Stomach (tissue), 9 donors: ENCODE results near the gene TMEM91. TPM values are rescaled to one million over a fixed set of nuclear protein-coding genes. Genes with fewer than 3 reads are reported as not detected.

Source experiments
- DNase-seq, 2 donors: peaks; one replicate each; pipeline versions ENCODE4 v3.0.0 to v3.0.0-alpha.2; 2013 to 2019
- H3K27ac ChIP-seq, 5 donors: fragments of 200-600 bp in 4 of 5; sonication (generic) in 4 of 5; one replicate each; pipeline ENCODE4 v1.5.1; 2013 to 2019; ENCODE audit warnings: mild to moderate bottlenecking in 1 of 5, moderate library complexity in 1 of 5
- H3K27me3 ChIP-seq, 3 donors: fragments of 200-600 bp; sonication (generic); one replicate each; pipeline ENCODE4 v1.5.1; 2017 to 2019; ENCODE audit warnings: mixed run types in 1 of 3
- H3K36me3 ChIP-seq, 4 donors: fragments of 200-600 bp; sonication (generic); 1 replicate in 3 of 4; 2 replicates in 1 of 4; pipeline ENCODE4 v1.5.1; 2016 to 2019
- H3K4me1 ChIP-seq, 4 donors: fragments of 200-600 bp; sonication (generic); one replicate each; pipeline ENCODE4 v1.5.1; 2016 to 2019
- H3K4me3 ChIP-seq, 4 donors: fragments of 200-600 bp; sonication (generic) in 3 of 4; one replicate each; pipeline ENCODE4 v1.5.1; 2016 to 2019; ENCODE audit warnings: mild to moderate bottlenecking in 1 of 4
- H3K9me3 ChIP-seq, 4 donors: fragments of 200-600 bp; sonication (generic); one replicate each; pipeline ENCODE4 v1.5.1; 2016 to 2019
- EP300 ChIP-seq: sonication (generic); formaldehyde crosslinking; IDR thresholded peaks from one replicate; pipeline ENCODE4 v1.6.1; 2017; ENCODE audit warnings: antibody characterized with exemption
- POLR2A ChIP-seq, 4 donors: fragments of 450-650 bp; IDR thresholded peaks; one replicate each; pipeline ENCODE4 v1.6.1; 2016; ENCODE audit warnings: antibody characterized with exemption in 4 of 4, control low read depth in 2 of 4, mild to moderate bottlenecking in 1 of 4, moderate library complexity in 1 of 4
- POLR2AphosphoS5 ChIP-seq, 3 donors: sonication (generic); formaldehyde crosslinking; IDR thresholded peaks; one replicate each; pipeline ENCODE4 v1.6.1; 2016; ENCODE audit warnings: antibody characterized with exemption in 3 of 3
- WGBS, 5 donors: extraction: QIAGEN DNeasy Blood & Tissue Kit in 3 of 5; methylation state at CpG; one replicate each; pipeline versions ENCODE4 v1.1.5 to v1.1.7; 2013 to 2018; 5-methylcytosine and 5-hydroxymethylcytosine counted together
- intact Hi-C: fragments of 100-400 bp; cut with DNase I; formaldehyde crosslinking; loops from one replicate; pipeline ENCODE4 v1.15.1; 2023; ENCODE audit warnings: low total_unique reads
- polyA plus RNA-seq, 3 donors: library from polyadenylated mRNA; stranded (reverse); fragments of 200-250 nt; gene quantifications; one replicate each; pipeline ENCODE4 v1.2.3, GENCODE V29; 2013
- total RNA-seq, 5 donors: library from RNA; depleted of rRNA; stranded (reverse); fragments of >200 nt; gene quantifications; one replicate each; pipeline versions ENCODE4 v1.1.0 to v1.2.3, GENCODE V29; 2014 to 2016
- TF ChIP-seq, protein P1 (sequence below), 7 experiments: fragments of 450-650 bp in 4 of 7; fragments of 200-600 bp in 3 of 7; sonication (generic) in 3 of 7; IDR thresholded peaks; one replicate each; pipeline ENCODE4 v1.5.1; 2016 to 2019; ENCODE audit warnings: antibody characterized with exemption in 7 of 7, control low read depth in 2 of 7, mild to moderate bottlenecking in 1 of 7
- donor health status: healthy with polysubstance abuse.
- donor health status: Bipolar disorder and iron deficiency.
- donor health status: healthy.

The TMEM91 gene
- total and polyA plus RNA-seq, 8 donors: 2.3 to 76.3 (median 18.6) TPM

- Histone ChIP-seq H3K27me3 (no peaks in the 10 kb centered on the region), H3K4me1 (peaks cover 27 to 50% (median 47%) of the 10 kb centered on the region in 4 donors), H3K9me3 (no peaks in the 10 kb centered on the region), H3K4me3 (peak overlapping the region; percentile 46 to 56 (median 51)), H3K27ac (peak overlapping the region; percentile 43 to 87 (median 80)), H3K36me3 (peaks cover 30 to 64% (median 63%) of the 10 kb centered on the region in 4 donors)
- intact Hi-C loops: no loop called here
- peak in 1 of 2 donors; percentile 61 for DNase-seq
- TF ChIP-seq EP300 (no peak), POLR2A (IDR thresholded peaks at IDR 0.05) (no peak)
- TF ChIP-seq, protein P1, sequence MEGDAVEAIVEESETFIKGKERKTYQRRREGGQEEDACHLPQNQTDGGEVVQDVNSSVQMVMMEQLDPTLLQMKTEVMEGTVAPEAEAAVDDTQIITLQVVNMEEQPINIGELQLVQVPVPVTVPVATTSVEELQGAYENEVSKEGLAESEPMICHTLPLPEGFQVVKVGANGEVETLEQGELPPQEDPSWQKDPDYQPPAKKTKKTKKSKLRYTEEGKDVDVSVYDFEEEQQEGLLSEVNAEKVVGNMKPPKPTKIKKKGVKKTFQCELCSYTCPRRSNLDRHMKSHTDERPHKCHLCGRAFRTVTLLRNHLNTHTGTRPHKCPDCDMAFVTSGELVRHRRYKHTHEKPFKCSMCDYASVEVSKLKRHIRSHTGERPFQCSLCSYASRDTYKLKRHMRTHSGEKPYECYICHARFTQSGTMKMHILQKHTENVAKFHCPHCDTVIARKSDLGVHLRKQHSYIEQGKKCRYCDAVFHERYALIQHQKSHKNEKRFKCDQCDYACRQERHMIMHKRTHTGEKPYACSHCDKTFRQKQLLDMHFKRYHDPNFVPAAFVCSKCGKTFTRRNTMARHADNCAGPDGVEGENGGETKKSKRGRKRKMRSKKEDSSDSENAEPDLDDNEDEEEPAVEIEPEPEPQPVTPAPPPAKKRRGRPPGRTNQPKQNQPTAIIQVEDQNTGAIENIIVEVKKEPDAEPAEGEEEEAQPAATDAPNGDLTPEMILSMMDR (IDR thresholded peaks at IDR 0.05): peak in 1 of 7 experiments; percentile 10
- WGBS, 5 donors: 3 to 11% (median 6%) methylated on average over 20 to 23 of the region's 23 CpGs
Measured at GRCh38 chr19:41427647-41428480, 51.5 kb downstream of the TMEM91 start.

- H3K9me3 ChIP-seq: no peaks in the 10 kb centered on the region
- 53 to 87% (median 61%) methylated on average over 1 of the region's 1 CpG for WGBS, 5 donors
- peak overlapping the region; percentile 43 to 87 (median 80) for H3K27ac ChIP-seq
- no peak for DNase-seq
- H3K27me3 ChIP-seq: no peaks in the 10 kb centered on the region
- peaks cover 27 to 50% (median 47%) of the 10 kb centered on the region in 4 donors for H3K4me1 ChIP-seq
- intact Hi-C loops: no loop called here
- peaks cover 28 to 64% (median 63%) of the 10 kb centered on the region in 4 donors for H3K36me3 ChIP-seq
- peak overlapping the region; percentile 46 to 56 (median 51) for H3K4me3 ChIP-seq
- TF ChIP-seq, protein P1 (IDR thresholded peaks at IDR 0.05): no peak
- no peak for TF ChIP-seq EP300
- TF ChIP-seq POLR2A (IDR thresholded peaks at IDR 0.05): no peak
- TF ChIP-seq POLR2AphosphoS5 (IDR thresholded peaks at IDR 0.05): no peak
Measured at GRCh38 chr19:41428481-41428859, 52.1 kb downstream of the TMEM91 start.

DNA sequence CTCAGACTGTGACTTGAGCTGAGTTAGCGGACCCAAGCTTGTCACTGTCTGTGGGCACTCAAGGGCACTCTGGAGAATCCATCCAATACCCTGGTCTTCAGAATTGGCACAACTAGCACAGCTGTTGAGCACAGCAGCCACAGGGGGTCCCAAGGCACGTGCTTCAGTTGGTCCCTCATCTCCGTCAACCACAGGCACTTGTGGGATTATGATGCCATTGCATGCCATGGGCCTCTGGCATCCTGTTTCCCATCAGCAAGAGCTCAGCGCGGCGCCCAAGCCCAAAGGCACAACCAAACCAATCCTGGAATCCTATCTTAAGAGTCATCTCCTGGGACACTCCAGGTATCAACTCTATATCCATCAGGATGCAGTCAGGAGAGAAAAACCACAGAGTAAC, 54.6 kb downstream of the TMEM91 start:
- peaks cover 27 to 33% (median 32%) of the 10 kb centered on the region in 4 donors for H3K4me1 ChIP-seq
- H3K27me3 ChIP-seq: no peaks in the 10 kb centered on the region
- no peak for DNase-seq
- TF ChIP-seq POLR2A (IDR thresholded peaks at IDR 0.05) (no peak), POLR2AphosphoS5 (IDR thresholded peaks at IDR 0.05) (no peak), EP300 (no peak)
- TF ChIP-seq, protein P1 (IDR thresholded peaks at IDR 0.05): no peak
- H3K36me3 ChIP-seq: peaks cover 18 to 59% (median 56%) of the 10 kb centered on the region in 4 donors
- H3K27ac ChIP-seq: peak overlapping the region in 1 of 5 donors; percentile 31
- WGBS, 5 donors: 80 to 95% (median 88%) methylated on average over 6 of the region's 6 CpGs
- intact Hi-C loops: no loop called here
- no peaks in the 10 kb centered on the region for H3K9me3 ChIP-seq
- H3K4me3 ChIP-seq: no peak overlapping the region

GRCh38 chr19:41431426-41432386, 55.4 kb downstream of the TMEM91 start:
- Histone ChIP-seq H3K27ac (peak overlapping the region in 2 of 5 donors; percentile 14 to 40), H3K4me1 (peaks cover 21 to 25% (median 24%) of the 10 kb centered on the region in 4 donors), H3K4me3 (no peak overlapping the region), H3K27me3 (no peaks in the 10 kb centered on the region), H3K36me3 (peaks cover 23 to 62% (median 60%) of the 10 kb centered on the region in 4 donors), H3K9me3 (no peaks in the 10 kb centered on the region)
- DNase-seq: peak in 1 of 2 donors; percentile 60
- intact Hi-C loops: no loop called here
- 60 to 67% (median 65%) methylated on average over 23 of the region's 23 CpGs for WGBS, 5 donors
- no peak for TF ChIP-seq POLR2A (IDR thresholded peaks at IDR 0.05)
- TF ChIP-seq, protein P1 (IDR thresholded peaks at IDR 0.05): peak in 2 of 7 experiments; percentile 16 to 17
